Panc1 (cell line): ENCODE data around the gene FAF1.

Experiments
- POLR2AphosphoS5 ChIP-seq: IDR thresholded peaks from 2 replicates; pipeline ENCODE4 v1.6.1; 2012; ENCODE audit warnings: mild to moderate bottlenecking, low read depth, low read length, moderate library complexity
- REST ChIP-seq, 2 experiments: IDR thresholded peaks; 2 replicates each; pipeline ENCODE4 v1.6.1; 2011 to 2012; ENCODE audit warnings: low read depth in 2 of 2, control low read depth in 1 of 2, low read length in 1 of 2, mild to moderate bottlenecking in 1 of 2, moderate library complexity in 1 of 2; ENCODE audit not compliant: insufficient read depth in 1 of 2
- TCF7L2 ChIP-seq: IDR thresholded peaks from 2 replicates; pipeline ENCODE4 v1.6.1; 2011; ENCODE audit warnings: mild to moderate bottlenecking, low read depth, low read length, inconsistent platforms
- TF ChIP-seq, protein P1 (sequence below): fragments of 450-650 bp; IDR thresholded peaks from 2 replicates; pipeline ENCODE4 v1.5.1; 2017; ENCODE audit warnings: mild to moderate bottlenecking

GRCh38 chr1:50742523-50742922 is 217.5 kb downstream of the FAF1 start:
- TF ChIP-seq, protein P1, sequence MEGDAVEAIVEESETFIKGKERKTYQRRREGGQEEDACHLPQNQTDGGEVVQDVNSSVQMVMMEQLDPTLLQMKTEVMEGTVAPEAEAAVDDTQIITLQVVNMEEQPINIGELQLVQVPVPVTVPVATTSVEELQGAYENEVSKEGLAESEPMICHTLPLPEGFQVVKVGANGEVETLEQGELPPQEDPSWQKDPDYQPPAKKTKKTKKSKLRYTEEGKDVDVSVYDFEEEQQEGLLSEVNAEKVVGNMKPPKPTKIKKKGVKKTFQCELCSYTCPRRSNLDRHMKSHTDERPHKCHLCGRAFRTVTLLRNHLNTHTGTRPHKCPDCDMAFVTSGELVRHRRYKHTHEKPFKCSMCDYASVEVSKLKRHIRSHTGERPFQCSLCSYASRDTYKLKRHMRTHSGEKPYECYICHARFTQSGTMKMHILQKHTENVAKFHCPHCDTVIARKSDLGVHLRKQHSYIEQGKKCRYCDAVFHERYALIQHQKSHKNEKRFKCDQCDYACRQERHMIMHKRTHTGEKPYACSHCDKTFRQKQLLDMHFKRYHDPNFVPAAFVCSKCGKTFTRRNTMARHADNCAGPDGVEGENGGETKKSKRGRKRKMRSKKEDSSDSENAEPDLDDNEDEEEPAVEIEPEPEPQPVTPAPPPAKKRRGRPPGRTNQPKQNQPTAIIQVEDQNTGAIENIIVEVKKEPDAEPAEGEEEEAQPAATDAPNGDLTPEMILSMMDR, result no peak
- TF ChIP-seq REST (IDR thresholded peaks at IDR 0.05; ENCODE audit: insufficient read depth in 1 of 2, low read depth in 2 of 2, low read length in 1 of 2), result no peak
- TF ChIP-seq TCF7L2, result no peak
- no peak for TF ChIP-seq POLR2AphosphoS5
